GM12864 (cell line): ENCODE data around the gene LYRM4.

Experiments
- DNase-seq: peaks from one replicate; pipeline ENCODE4 v3.0.0-alpha.2; 2011; ENCODE audit warnings: low read depth
- H3K4me3 ChIP-seq: 2 replicates; pipeline ENCODE4 v1.5.1; 2011; ENCODE audit warnings: mild to moderate bottlenecking, low read depth, low read length, control low read depth
- TF ChIP-seq, protein P1 (sequence below): IDR thresholded peaks from 2 replicates; pipeline ENCODE4 v1.5.1; 2011; ENCODE audit warnings: low read depth, mild to moderate bottlenecking, moderate library complexity, low read length, control low read depth, inconsistent platforms; ENCODE audit errors: missing control alignments

The LYRM4 gene

DNA sequence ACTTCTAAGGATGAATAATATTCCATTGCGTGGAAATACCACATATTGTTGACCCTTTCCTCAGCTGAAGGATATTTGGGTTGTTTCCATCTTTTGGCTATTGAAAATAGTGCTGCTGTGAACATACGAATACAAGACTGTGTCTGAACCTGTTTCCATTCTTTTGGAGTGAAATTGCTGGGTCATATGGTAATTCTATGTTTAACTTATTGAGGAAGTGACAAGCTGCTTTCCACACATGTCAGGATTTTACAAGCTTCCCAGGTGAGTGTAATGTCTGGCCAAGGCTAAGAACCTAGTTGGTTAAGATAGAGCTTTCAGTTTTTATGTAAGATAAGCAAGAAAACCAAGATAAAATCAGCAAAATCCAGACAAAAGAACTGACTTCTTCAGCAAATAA is 126.8 kb downstream of the LYRM4 start:
- H3K4me3 ChIP-seq: no peak overlapping the region
- TF ChIP-seq, protein P1, sequence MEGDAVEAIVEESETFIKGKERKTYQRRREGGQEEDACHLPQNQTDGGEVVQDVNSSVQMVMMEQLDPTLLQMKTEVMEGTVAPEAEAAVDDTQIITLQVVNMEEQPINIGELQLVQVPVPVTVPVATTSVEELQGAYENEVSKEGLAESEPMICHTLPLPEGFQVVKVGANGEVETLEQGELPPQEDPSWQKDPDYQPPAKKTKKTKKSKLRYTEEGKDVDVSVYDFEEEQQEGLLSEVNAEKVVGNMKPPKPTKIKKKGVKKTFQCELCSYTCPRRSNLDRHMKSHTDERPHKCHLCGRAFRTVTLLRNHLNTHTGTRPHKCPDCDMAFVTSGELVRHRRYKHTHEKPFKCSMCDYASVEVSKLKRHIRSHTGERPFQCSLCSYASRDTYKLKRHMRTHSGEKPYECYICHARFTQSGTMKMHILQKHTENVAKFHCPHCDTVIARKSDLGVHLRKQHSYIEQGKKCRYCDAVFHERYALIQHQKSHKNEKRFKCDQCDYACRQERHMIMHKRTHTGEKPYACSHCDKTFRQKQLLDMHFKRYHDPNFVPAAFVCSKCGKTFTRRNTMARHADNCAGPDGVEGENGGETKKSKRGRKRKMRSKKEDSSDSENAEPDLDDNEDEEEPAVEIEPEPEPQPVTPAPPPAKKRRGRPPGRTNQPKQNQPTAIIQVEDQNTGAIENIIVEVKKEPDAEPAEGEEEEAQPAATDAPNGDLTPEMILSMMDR: no peak
- no peak for DNase-seq

DNA sequence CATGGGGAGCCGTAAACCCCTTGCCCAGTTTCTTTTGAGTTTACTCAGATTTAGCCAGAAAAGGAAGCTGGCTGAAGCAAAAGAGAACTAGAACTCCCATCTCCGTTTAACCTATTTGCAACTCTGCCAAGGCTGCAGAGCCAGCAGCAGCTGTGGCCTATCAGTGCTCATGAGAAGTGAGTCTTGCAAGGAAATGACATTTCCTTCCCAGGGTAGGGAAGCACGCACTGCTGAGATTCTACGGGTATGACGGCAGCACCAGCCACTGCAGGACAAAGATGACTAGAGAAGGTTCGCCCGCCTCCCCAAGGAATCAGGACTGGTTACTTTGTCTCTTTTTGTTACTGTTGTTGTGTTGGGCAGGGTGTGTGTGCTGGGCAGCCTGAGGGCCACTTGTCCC is 128.0 kb downstream of the LYRM4 start:
- DNase-seq: peak; percentile 74
- TF ChIP-seq, protein P1: no peak
- H3K4me3 ChIP-seq: peak overlapping the region; percentile 31; the same call in 1 of the 2 replicates

DNA sequence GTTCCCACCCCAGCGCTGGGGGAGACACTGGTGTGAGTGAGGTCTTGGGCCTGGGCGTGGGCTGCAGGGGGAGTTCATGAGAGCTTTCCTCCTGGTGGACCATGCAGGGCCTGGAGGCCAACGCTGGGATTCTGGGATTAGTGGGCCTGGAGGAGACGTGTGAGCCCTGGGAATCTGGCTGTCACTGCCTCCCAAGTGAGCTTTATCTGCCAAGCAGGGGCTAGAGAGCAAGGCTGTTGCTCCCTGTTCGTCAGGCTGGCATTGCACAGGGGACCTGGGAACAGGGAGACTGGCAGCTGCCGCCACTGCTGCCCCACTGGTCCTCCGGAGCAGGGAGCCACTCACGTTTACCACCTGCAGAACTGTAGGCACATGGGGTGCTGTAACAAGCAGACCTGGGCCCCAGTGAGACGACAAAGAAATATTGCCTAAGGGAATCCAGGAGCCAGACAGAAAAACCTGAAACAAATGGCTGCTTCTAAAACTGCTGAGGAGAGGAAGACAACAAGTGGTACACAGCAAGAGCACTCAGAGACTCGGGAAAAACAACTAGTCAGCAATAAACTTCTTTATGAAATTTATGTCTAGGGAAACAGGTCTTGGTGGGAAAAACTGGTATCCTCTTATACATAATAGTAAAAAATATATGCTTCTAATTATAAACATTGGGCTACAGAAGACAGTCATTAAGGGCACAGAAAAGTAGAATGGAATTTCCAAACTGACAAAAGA is 130.4 kb downstream of the LYRM4 start:
- DNase-seq: no peak
- no peak overlapping the region for H3K4me3 ChIP-seq
- TF ChIP-seq, protein P1: no peak

DNA sequence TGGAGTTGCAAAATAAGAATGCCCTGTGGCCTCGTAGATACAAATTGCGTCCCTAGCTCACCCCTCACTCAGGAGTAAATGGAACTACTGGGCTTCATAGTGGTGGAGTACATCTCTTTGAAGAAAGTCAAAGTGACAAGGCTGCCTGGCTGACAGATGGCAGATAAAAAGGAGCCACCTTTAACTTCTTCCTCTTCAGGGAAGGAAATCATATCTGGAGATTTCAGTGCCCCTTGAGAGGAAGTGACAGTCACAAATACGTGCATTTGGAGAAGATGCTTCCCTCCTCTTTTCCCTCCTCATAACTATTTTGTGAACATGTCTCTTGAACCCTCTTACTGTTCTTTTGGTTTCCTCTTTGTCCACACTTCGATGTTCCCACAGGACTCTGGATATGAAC is 132.4 kb downstream of the LYRM4 start:
- TF ChIP-seq, protein P1: no peak
- no peak overlapping the region for H3K4me3 ChIP-seq
- no peak for DNase-seq

DNA sequence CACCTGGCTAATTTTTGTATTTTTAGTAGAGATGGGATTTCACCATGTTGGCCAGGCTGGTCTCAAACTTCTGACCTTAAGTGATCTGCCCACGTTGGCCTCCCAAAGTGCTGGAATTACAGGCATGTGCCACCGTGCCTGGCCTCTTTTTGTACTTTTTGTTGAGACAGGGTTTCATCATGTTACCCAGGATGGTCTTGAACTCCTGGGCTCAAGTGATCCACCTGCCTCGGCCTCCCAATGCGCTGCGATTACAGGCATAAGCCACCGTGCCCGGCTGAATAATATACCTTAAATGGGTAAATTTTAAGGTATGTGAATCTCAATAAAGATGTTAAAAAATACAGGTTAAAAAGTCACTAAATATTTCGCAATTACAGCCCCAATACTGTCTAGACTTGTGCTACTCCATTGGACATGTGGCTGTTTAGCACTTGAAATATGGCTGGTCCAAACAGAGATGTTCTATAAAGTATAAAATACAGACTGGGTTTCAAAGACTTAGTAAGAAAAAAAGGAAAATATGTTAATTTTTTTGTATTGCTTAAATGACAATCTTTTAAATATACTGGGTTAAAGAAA is 133.6 kb downstream of the LYRM4 start:
- TF ChIP-seq, protein P1: no peak
- no peak for DNase-seq
- H3K4me3 ChIP-seq: no peak overlapping the region

DNA sequence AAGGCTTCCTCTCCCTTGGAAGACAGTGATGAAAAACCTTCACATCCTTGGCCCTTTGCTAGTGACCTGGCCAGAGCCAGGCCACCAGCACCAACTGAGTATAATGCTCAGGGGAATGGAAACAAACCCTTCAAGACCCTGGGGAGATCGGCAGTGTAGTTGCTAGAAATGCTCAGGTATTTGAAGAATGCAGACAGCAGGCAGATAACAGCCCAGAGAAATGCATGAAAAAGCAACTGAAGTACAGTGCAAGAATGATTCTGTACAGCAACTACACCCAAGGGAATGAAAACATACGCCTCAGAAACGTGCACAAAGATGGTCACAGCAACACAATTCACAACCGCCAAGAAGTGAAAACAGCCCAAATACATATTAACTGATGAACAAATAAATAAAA is 134.5 kb downstream of the LYRM4 start:
- TF ChIP-seq, protein P1: no peak
- no peak for DNase-seq
- H3K4me3 ChIP-seq: no peak overlapping the region
